Islet precursor cell (in vitro differentiated cells): Measurements from ENCODE around the gene ZDHHC3.
A peak's percentile ranks its signal among the peaks of the same experiment; 100 is the strongest.

ENCODE experiments used
- DNase-seq: peaks from one replicate; pipeline ENCODE4 v3.0.0-alpha.2; 2018

Gene ZDHHC3

DNA sequence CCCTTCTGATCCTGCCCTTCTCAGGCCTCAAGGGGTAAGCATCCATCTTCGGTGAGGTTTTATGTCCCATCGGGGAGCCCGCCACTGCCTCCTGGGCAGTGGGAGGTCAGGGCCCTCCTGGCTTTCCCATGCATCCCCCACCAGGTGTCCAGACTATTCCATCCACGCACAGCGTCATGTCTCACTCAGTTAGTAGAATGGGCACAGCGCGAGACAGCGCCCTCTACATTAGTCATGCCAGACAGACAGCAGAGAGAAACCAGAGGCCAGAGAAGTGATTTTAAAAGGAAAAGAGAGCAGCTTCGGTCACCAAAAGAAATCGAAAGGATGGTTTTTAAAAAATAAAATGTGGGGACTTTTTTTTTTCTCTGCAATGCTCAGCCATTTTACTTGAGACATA is 49.8 kb downstream of the ZDHHC3 start:
- DNase-seq: no peak

GRCh38 chr3:44924457-44925084 is 51.4 kb downstream of the ZDHHC3 start:
- no peak for DNase-seq

- no peak for DNase-seq
These were observed 52.1 kb downstream of the ZDHHC3 start for GRCh38 chr3:44923632-44924456.

- DNase-seq: no peak
These were observed 55.9 kb downstream of the ZDHHC3 start for GRCh38 chr3:44920081-44920480.

DNA sequence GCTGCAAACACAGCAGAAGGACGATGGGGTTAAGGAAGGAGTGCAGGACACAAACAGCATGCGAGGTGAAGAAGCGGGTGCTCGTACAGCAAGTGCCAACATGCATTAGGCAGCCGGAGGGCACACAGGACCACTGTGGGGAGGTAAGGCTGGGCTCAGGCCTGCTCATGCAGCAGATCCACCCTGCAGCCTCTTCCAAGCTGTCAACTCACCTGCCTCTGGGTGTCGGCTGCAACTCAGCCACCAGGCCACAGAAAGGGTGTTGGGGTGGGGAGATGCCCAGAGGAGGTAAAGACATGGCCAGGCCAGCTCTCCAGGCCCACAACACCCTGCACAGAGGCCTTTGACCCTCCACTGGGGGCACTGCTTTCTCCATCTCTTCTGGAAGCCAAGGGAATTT is 57.4 kb downstream of the ZDHHC3 start:
- DNase-seq: no peak

GRCh38 chr3:44918087-44918486 is 57.9 kb downstream of the ZDHHC3 start:
- DNase-seq: no peak

GRCh38 chr3:44915702-44916438 is 60.1 kb downstream of the ZDHHC3 start:
- DNase-seq: no peak

DNA sequence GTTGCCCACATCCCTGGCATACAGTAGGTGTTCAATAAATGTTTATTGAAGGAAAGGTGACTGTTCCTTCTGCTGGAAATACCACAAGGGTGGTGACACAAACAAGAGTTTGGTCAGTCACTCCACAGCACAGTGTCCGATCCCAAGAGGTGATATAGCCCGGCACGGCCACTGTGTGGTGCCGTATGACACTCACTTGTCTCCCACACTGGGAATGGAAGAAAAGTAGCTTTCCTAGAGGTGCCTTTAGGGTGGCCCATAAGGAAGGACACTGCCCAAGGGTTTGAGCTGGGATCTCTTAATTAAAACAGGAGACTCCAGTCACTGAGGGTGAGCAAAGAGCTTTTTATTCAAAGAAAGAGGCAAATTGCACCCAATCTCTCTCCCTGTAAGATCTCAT is 61.0 kb downstream of the ZDHHC3 start:
- DNase-seq: peak; percentile 63

- peak; percentile 83 for DNase-seq
These were observed 62.0 kb downstream of the ZDHHC3 start for GRCh38 chr3:44913868-44914468.

DNA sequence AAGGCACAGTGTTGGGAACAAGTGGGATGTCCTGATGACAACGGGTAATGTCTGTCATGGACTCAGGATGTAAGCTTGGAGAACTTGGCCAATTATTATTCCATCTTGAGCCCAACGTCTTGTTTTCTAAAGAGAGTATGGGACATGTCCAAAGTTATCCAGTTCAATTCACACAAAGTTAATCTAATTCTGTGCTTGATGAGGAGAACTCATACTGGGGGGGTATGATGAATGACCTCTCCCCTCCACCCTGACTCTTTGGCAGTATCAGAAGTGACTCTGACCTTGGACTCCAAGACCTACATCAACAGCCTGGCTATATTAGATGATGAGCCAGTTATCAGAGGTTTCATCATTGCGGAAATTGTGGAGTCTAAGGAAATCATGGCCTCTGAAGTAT is 65.3 kb downstream of the ZDHHC3 start:
- no peak for DNase-seq

DNA sequence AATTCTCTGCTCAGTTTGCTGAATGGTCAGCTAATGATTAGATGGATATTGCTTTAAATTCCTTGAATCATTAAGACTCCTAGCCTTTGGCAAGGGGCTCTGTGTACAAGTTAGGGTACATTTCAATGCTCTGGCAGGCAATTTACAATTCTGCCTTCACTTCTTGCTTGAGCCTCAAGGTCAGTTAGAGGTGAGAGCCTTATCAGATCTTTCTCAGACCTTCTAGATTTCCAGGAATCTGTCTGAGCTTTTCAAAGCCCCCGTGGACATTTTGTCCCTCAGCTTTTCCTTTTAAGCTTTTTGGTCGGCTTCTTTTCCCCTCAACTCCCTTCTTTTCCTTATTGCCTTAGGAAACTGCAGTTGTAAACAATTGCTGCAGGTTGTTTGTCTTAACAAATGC is 66.9 kb downstream of the ZDHHC3 start:
- DNase-seq: no peak

- DNase-seq: no peak
These were observed 68.4 kb downstream of the ZDHHC3 start for GRCh38 chr3:44907612-44908011.

- DNase-seq: no peak
These were observed 69.0 kb downstream of the ZDHHC3 start for GRCh38 chr3:44906997-44907396.

- no peak for DNase-seq
These were observed 70.4 kb downstream of the ZDHHC3 start for GRCh38 chr3:44905446-44906157.

- no peak for DNase-seq
These were observed 72.2 kb downstream of the ZDHHC3 start for GRCh38 chr3:44903751-44904150.

- DNase-seq: no peak
These were observed 72.7 kb downstream of the ZDHHC3 start for GRCh38 chr3:44903314-44903713.

DNA sequence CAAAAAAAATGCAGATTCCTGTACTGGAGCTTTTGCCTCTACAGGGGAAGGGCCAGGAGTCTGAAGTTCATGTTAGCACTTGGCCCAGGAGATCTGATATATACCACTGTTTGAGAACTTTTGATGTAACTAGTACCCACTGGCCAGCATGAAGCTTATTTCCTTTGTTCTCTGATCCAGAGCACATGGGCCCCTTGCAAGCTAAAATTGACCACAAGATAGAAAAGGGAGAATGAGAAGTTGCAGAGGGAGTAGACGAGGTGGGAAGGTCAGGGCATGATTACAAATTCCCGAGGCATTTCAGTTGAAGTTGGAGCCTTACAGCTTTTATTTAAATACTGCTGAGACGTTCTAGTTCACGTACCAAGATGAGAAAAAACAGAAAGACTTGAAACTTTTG is 73.3 kb downstream of the ZDHHC3 start:
- DNase-seq: no peak

DNA sequence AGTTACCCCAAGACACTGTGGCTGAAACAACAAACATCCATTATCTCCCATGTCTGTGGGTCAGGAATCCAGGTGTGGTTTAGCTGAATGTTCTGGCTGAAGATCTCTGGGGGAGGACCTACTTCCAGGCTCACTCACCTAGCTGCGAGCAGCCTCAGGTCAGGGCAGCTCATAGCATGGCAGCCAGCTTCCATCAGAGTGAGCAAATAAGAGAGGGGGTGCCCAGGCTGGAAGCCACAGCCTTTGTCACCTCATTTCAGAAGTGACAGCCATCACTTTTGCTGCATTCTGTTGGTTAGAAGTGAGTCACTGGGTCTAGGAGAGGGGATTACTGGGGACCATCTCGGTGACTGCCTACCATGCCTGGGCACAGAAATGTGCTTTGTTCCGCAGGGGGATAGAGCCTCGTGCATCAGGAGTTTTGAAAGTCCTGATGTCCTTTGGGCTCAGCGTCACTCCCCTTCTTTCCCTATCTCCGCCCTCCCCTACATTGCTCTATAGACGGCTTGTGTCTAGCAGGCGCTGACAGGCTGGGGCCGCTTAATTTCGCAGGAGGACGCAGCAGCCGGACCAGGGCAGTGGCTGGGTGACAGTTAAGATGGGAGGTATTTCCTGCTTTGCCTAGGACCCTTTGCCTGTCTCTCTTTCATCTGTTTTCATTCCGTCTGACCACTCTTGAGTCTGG is 76.1 kb downstream of the ZDHHC3 start:
- no peak for DNase-seq

GRCh38 chr3:44896440-44896839 is 79.5 kb downstream of the ZDHHC3 start:
- no peak for DNase-seq

GRCh38 chr3:44894485-44894884 is 81.5 kb downstream of the ZDHHC3 start:
- DNase-seq: no peak

DNA sequence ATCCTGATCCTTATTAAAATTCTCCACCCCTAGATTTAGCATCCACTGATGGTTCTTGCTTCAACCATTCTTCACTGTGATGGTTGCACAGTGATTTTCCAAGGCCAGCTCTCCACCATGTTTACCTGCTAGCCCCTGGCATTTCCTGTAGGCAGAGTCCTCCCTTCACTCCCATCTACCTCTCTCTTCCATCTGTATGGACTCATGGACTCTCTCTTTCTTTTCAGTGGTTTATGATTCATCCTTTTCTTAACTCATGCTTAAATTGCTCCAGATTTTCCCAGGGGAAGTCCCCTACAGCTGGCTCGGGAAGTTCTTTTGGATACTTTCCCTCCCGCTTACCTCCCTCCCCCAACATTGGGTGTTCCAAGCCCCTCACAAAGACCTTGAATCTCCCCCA is 82.9 kb downstream of the ZDHHC3 start:
- no peak for DNase-seq

GRCh38 chr3:44892689-44893088 is 83.3 kb downstream of the ZDHHC3 start:
- DNase-seq: no peak
